HG03439 (cell line): ENCODE results near the gene TMEM167A.
"Not testable (repeated sequence)": the region's sequence is repeated elsewhere in the genome, so short reads cannot be mapped to it uniquely, and the experiment has no call there.

Experiments
- ATAC-seq: cut with Tn5 transposase; IDR thresholded peaks from one replicate; pipeline ENCODE4 v1.9.1; 2021; ENCODE audit warnings: mild to moderate bottlenecking, moderate library complexity; ENCODE audit not compliant: unreplicated experiment

Gene TMEM167A

GRCh38 chr5:83092619-83093018 lies 15.4 kb upstream of the TMEM167A start:
- ATAC-seq = no peak

GRCh38 chr5:83090169-83090568 lies 13.0 kb upstream of the TMEM167A start:
- no peak for ATAC-seq

GRCh38 chr5:83085106-83085505 lies 7.9 kb upstream of the TMEM167A start:
- ATAC-seq = no peak

GRCh38 chr5:83084336-83084735 lies 7.1 kb upstream of the TMEM167A start:
- ATAC-seq = no peak

GRCh38 chr5:83082750-83083149 lies 5.6 kb upstream of the TMEM167A start:
- ATAC-seq = no peak

- peak; percentile 10 for ATAC-seq
These were observed 568 bp upstream of the TMEM167A start for GRCh38 chr5:83077662-83078261.

GRCh38 chr5:83072966-83073365 lies 4.2 kb downstream of the TMEM167A start:
- ATAC-seq = no peak

GRCh38 chr5:83071286-83072051 lies 5.7 kb downstream of the TMEM167A start:
- no peak for ATAC-seq

GRCh38 chr5:83069096-83069799 lies 7.9 kb downstream of the TMEM167A start:
- no peak for ATAC-seq

- ATAC-seq = not testable (repeated sequence)
These were observed 9.8 kb downstream of the TMEM167A start for GRCh38 chr5:83067377-83067776.

GRCh38 chr5:83066548-83067110 lies 10.6 kb downstream of the TMEM167A start:
- ATAC-seq = no peak

- ATAC-seq = no peak
These were observed 17.9 kb downstream of the TMEM167A start for GRCh38 chr5:83059341-83059740.

GRCh38 chr5:83058726-83059125 lies 18.5 kb downstream of the TMEM167A start:
- no peak for ATAC-seq

GRCh38 chr5:83055166-83055565 lies 22.0 kb downstream of the TMEM167A start:
- no peak for ATAC-seq

GRCh38 chr5:83050723-83051340 lies 26.4 kb downstream of the TMEM167A start:
- no peak for ATAC-seq

- ATAC-seq = no peak
These were observed 27.8 kb downstream of the TMEM167A start for GRCh38 chr5:83049370-83049885.

- no peak for ATAC-seq
These were observed 28.4 kb downstream of the TMEM167A start for GRCh38 chr5:83048811-83049210.

- no peak for ATAC-seq
These were observed 28.9 kb downstream of the TMEM167A start for GRCh38 chr5:83048277-83048676.

- ATAC-seq = no peak
These were observed 32.3 kb downstream of the TMEM167A start for GRCh38 chr5:83044926-83045325.

GRCh38 chr5:83042507-83042906 lies 34.7 kb downstream of the TMEM167A start:
- no peak for ATAC-seq

- no peak for ATAC-seq
These were observed 38.3 kb downstream of the TMEM167A start for GRCh38 chr5:83038924-83039323.
